ENCODE measurements around the gene MAP3K2.
"Not testable (repeated sequence)": the region's sequence is repeated elsewhere in the genome, so short reads cannot be mapped to it uniquely, and the experiment has no call there.

MAP3K2 gene

DNA sequence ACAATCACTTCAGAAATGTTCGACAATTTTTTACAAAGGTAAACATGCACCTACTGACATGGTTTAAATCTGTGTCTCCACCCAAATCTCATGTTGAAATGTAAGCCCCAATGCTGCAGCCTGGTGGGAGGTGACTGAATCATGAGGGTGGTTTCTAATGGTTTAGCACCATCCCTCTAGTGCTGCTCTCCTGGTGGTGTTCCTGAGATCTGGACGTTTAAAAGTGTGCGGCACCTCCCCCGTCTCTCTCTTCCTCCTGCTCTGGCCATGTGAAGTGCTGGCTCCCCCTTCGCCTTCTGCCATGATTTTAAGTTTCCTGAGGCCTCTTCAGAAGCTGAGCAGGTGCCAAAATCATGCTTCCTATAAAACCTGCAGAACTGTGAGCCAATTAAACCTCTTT, 28.3 kb downstream of the MAP3K2 start:
- TF ChIP-seq CTCF (IDR thresholded peaks at IDR 0.05; ENCODE audit: low read depth, low read length), result no peak
- no peak overlapping the region for H3K4me3 ChIP-seq (ENCODE audit: low read depth, low read length)

- H3K4me3 ChIP-seq (ENCODE audit: low read depth, low read length), result no peak overlapping the region
- TF ChIP-seq CTCF (IDR thresholded peaks at IDR 0.05; ENCODE audit: low read depth, low read length), result no peak
These were observed 28.8 kb downstream of the MAP3K2 start for GRCh38 chr2:127358971-127359370.

GRCh38 chr2:127358044-127358443, 29.7 kb downstream of the MAP3K2 start:
- TF ChIP-seq CTCF (IDR thresholded peaks at IDR 0.05; ENCODE audit: low read depth, low read length), result no peak
- H3K4me3 ChIP-seq (ENCODE audit: low read depth, low read length), result no peak overlapping the region

DNA sequence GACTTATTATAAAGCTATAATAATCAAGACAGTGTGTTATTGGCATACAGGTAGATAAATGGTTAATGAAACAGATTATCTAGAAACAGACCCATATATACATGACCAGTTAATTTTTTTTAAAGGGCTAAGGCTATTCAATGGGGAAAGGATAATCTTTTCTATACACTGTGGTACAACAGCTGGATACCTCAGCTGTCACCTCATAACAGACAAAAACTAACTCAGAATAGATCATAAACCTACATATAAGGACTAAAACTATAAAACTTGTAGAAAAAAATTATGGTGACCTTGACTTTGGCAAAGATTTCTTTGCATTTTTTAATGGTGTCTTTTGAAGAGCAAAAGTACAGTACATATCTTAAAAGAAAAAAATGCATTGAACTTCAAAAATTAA, 30.2 kb downstream of the MAP3K2 start:
- H3K4me3 ChIP-seq (ENCODE audit: low read depth, low read length), result no peak overlapping the region
- no peak for TF ChIP-seq CTCF (IDR thresholded peaks at IDR 0.05; ENCODE audit: low read depth, low read length)

GRCh38 chr2:127356531-127356930, 31.2 kb downstream of the MAP3K2 start:
- TF ChIP-seq CTCF (IDR thresholded peaks at IDR 0.05; ENCODE audit: low read depth, low read length), result no peak
- H3K4me3 ChIP-seq (ENCODE audit: low read depth, low read length), result no peak overlapping the region

DNA sequence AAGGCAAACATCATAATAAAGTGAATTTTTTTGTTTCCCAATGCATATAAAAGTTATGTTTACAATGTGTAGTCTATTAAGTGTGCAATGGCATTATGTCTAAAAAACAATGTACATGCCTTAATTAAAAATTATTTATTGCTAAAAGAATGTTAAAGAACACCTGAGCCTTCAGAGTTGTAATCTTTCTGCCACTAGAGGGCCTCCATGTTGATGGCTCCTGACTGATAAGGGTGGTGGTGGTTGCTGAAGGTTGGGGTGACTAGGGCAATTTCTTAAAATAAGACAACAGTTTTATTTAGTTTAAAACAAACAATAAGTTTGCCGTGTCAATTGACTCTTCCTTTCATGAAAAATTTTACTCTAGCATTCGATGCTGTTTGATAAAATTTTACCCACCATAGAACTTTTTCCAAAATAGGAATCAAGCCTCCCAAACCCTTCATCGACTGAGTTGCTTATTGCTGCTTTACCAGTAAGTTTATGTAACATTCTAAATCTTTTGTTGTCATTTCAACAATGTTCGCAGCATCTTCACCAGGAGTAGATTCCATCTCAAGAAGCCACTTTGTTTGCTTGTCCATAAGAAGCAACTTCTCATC, 32.3 kb downstream of the MAP3K2 start:
- H3K4me3 ChIP-seq (ENCODE audit: low read depth, low read length), result no peak overlapping the region
- TF ChIP-seq CTCF (IDR thresholded peaks at IDR 0.05; ENCODE audit: low read depth, low read length), result peak; percentile 41; the same call in 1 of the 2 replicates

GRCh38 chr2:127353873-127354676, 33.7 kb downstream of the MAP3K2 start:
- not testable (repeated sequence) for H3K4me3 ChIP-seq (ENCODE audit: low read depth, low read length)

DNA sequence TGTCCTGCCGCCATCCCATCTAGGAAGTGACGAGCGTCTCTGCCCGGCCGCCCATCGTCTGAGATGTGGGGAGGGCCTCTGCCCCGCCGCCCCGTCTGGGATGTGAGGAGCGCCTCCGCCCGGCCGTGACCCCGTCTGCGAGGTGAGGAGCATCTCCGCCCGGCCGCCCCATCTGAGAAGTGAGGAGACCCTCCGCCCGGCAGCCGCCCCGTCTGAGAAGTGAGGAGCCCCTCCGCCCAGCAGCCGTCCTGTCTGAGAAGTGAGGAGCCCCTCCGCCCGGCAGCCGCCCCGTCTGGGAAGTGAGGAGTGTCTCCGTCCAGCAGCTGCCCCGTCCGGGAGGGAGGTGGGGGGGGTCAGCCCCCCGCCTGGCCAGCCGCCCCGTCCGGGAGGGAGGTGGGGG, 34.6 kb downstream of the MAP3K2 start:
- not testable (repeated sequence) for H3K4me3 ChIP-seq (ENCODE audit: low read depth, low read length)

Data from WI38 (cell line).